Neural progenitor cell (in vitro differentiated cells): ENCODE measurements around the gene LPAR5. TPM values are rescaled to one million over a fixed set of nuclear protein-coding genes. Genes with fewer than 3 reads are reported as not detected.

Experiments
- DNase-seq: peaks from one replicate; pipeline ENCODE4 v3.0.0-alpha.2; 2016; ENCODE audit warnings: low spot score
- H2AFZ ChIP-seq: fragments of 200-600 bp; sonication (generic); replicated peaks from 2 replicates; pipeline ENCODE4 v1.6.1; 2016; ENCODE audit warnings: antibody characterized with exemption
- H3F3A ChIP-seq: fragments of 200-600 bp; sonication (generic); 2 replicates; pipeline ENCODE4 v1.6.1; 2016; ENCODE audit warnings: antibody characterized with exemption, low read depth
- H3K27ac ChIP-seq: fragments of 200-600 bp; sonication (generic); 2 replicates; pipeline ENCODE4 v1.5.1; 2016; ENCODE audit warnings: mild to moderate bottlenecking
- H3K27me3 ChIP-seq: fragments of 200-600 bp; sonication (generic); 2 replicates; pipeline ENCODE4 v1.6.1; 2016; ENCODE audit warnings: mild to moderate bottlenecking, moderate library complexity
- H3K36me3 ChIP-seq: fragments of 200-600 bp; sonication (generic); 2 replicates; pipeline ENCODE4 v1.5.1; 2016
- H3K4me1 ChIP-seq: fragments of 200-600 bp; sonication (generic); 2 replicates; pipeline ENCODE4 v1.6.1; 2016; ENCODE audit warnings: mixed run types
- H3K4me2 ChIP-seq: fragments of 200-600 bp; sonication (generic); 2 replicates; pipeline ENCODE4 v1.6.1; 2016
- H3K4me3 ChIP-seq: fragments of 200-600 bp; sonication (generic); 2 replicates; pipeline ENCODE4 v1.5.1; 2016
- H3K79me2 ChIP-seq: fragments of 200-600 bp; sonication (generic); 2 replicates; pipeline ENCODE4 v1.6.1; 2016; ENCODE audit warnings: low read depth
- H3K9ac ChIP-seq: fragments of 200-600 bp; sonication (generic); 2 replicates; pipeline ENCODE4 v1.6.1; 2016
- H3K9me3 ChIP-seq: fragments of 200-600 bp; sonication (generic); 2 replicates; pipeline ENCODE4 v1.5.1; 2016; ENCODE audit warnings: low read depth
- H4K20me1 ChIP-seq: fragments of 200-600 bp; sonication (generic); 2 replicates; pipeline ENCODE4 v1.6.1; 2016; ENCODE audit warnings: low read depth
- H3K27ac Mint-ChIP-seq: 3 replicates; pipeline ENCODE4 v1.8.0; 2021; ENCODE audit warnings: mixed read lengths
- H3K27me3 Mint-ChIP-seq: 2 replicates; pipeline ENCODE4 v1.8.0; 2022; ENCODE audit warnings: low read depth, mild to moderate bottlenecking, inconsistent platforms, moderate library complexity, mixed read lengths; ENCODE audit not compliant: insufficient read depth
- H3K36me3 Mint-ChIP-seq: 3 replicates; pipeline ENCODE4 v1.8.0; 2021; ENCODE audit warnings: mixed read lengths
- H3K4me1 Mint-ChIP-seq: 3 replicates; pipeline ENCODE4 v1.8.0; 2021; ENCODE audit warnings: mixed read lengths
- H3K4me3 Mint-ChIP-seq: 3 replicates; pipeline ENCODE4 v1.8.0; 2021; ENCODE audit warnings: mild to moderate bottlenecking, moderate library complexity, mixed read lengths
- H3K9me3 Mint-ChIP-seq: 3 replicates; pipeline ENCODE4 v1.8.0; 2020; ENCODE audit warnings: mixed read lengths
- EZH2 ChIP-seq: fragments of 200-600 bp; sonication (generic); IDR thresholded peaks from 2 replicates; pipeline ENCODE4 v1.6.1; 2017; ENCODE audit warnings: antibody characterized with exemption, mild to moderate bottlenecking, moderate library complexity
- EZH2phosphoT487 ChIP-seq: fragments of 200-600 bp; sonication (generic); IDR thresholded peaks from 2 replicates; pipeline ENCODE4 v1.6.1; 2017; ENCODE audit warnings: antibody characterized with exemption
- total RNA-seq: library from RNA; depleted of rRNA; stranded (reverse); fragments of >200 nt; gene quantifications from 2 replicates; pipeline ENCODE4 v1.2.3, GENCODE V29; 2015; ENCODE audit warnings: low replicate concordance
- TF ChIP-seq, protein P1 (sequence below): fragments of 200-600 bp; sonication (generic); IDR thresholded peaks from 2 replicates; pipeline ENCODE4 v1.5.1; 2017; ENCODE audit warnings: antibody characterized with exemption, mild to moderate bottlenecking

Gene LPAR5
- total RNA-seq, 1 donor from 2014 or later = 0.04 TPM

GRCh38 chr12:6647083-6647604 is 11.4 kb upstream of the LPAR5 start, which contains the start of gene ACRBP:
TSS of gene ACRBP (minus strand) at chr12:6647432. CDS start at chr12:6647366, 66 bp downstream.
- no peaks in the 10 kb centered on the region for H3K9me3 ChIP-seq
- H3K36me3 ChIP-seq = no peaks in the 10 kb centered on the region
- H3K27me3 Mint-ChIP-seq = peaks cover 8% of the 10 kb centered on the region
- H3K4me3 Mint-ChIP-seq = peak within 1 kb of the TSS; percentile 79
- peaks cover 5% of the 10 kb centered on the region for H3F3A ChIP-seq
- no peaks in the 10 kb centered on the region for H3K79me2 ChIP-seq
- no peak within 1 kb of the TSS for H3K9ac ChIP-seq
- peaks cover 3% of the 10 kb centered on the region for H3K27me3 ChIP-seq
- no peaks in the 10 kb centered on the region for H3K4me1 ChIP-seq
- H2AFZ ChIP-seq = peak within 1 kb of the TSS; percentile 60
- no peak within 1 kb of the TSS for H3K27ac ChIP-seq
- peak within 1 kb of the TSS; percentile 66 for H3K27ac Mint-ChIP-seq
- no peaks in the 10 kb centered on the region for H4K20me1 ChIP-seq
- no peaks in the 10 kb centered on the region for H3K9me3 Mint-ChIP-seq
- peak within 1 kb of the TSS; percentile 63 for H3K4me3 ChIP-seq
- peak within 1 kb of the TSS; percentile 87 for H3K4me2 ChIP-seq
- peaks cover 5% of the 10 kb centered on the region for H3K4me1 Mint-ChIP-seq
- peaks cover 24% of the 10 kb centered on the region for H3K36me3 Mint-ChIP-seq
- no peak for TF ChIP-seq EZH2phosphoT487
- TF ChIP-seq, protein P1, sequence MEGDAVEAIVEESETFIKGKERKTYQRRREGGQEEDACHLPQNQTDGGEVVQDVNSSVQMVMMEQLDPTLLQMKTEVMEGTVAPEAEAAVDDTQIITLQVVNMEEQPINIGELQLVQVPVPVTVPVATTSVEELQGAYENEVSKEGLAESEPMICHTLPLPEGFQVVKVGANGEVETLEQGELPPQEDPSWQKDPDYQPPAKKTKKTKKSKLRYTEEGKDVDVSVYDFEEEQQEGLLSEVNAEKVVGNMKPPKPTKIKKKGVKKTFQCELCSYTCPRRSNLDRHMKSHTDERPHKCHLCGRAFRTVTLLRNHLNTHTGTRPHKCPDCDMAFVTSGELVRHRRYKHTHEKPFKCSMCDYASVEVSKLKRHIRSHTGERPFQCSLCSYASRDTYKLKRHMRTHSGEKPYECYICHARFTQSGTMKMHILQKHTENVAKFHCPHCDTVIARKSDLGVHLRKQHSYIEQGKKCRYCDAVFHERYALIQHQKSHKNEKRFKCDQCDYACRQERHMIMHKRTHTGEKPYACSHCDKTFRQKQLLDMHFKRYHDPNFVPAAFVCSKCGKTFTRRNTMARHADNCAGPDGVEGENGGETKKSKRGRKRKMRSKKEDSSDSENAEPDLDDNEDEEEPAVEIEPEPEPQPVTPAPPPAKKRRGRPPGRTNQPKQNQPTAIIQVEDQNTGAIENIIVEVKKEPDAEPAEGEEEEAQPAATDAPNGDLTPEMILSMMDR = no peak
- TF ChIP-seq EZH2 = no peak
- DNase-seq = peak; percentile 87

DNA sequence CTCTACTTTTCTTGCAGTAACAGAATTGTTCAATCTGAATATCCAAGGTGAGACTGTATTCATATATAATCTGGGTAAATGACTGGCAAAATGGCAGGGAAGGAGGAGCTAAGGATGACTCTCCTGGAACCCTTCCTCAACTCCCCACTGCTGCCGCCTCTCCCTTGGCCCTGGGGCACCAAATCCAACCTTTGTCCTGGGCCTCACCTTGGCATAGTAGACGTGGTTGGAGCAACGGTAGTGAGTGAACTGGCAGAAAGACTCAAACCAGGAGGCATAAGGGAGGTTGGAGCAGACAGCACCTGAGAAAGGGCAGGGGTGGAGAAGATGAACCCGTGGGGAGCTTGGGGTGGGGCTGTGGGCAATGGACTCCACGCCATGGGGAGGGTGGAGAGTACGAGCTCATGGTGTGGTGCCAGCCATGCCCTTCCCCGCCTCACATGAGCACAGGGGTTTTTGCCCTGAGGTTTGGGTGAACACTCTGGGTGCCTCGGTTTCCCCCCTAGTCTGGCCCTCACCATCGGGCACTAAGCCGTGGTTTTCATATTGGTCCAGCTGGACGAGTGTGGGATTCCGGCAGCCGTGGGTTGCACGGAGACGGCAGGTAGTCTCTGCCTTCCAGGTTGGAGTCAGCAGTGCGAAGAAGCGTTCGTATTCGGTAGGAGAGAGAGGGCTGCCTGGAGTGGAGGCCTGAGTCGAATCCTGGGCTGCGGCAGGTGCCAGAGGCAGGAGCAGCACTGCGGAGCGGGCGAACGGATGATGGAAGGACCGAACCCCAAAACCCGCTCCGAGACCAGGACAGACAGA is 10.7 kb upstream of the LPAR5 start:
- Histone ChIP-seq H3K9me3 (no peaks in the 10 kb centered on the region), H3K9ac (no peak overlapping the region), H4K20me1 (no peaks in the 10 kb centered on the region), H3K27me3 (peaks cover 6% of the 10 kb centered on the region), H3K27ac (no peak overlapping the region), H3F3A (peaks cover 5% of the 10 kb centered on the region), H3K4me1 (no peaks in the 10 kb centered on the region), H2AFZ (peak overlapping the region; percentile 60), H3K79me2 (no peaks in the 10 kb centered on the region), H3K4me2 (peak overlapping the region; percentile 87), H3K4me3 (peak overlapping the region; percentile 63), H3K36me3 (no peaks in the 10 kb centered on the region)
- Mint-ChIP-seq H3K4me1 (peaks cover 5% of the 10 kb centered on the region), H3K36me3 (peaks cover 21% of the 10 kb centered on the region), H3K27me3 (peaks cover 8% of the 10 kb centered on the region), H3K4me3 (peak overlapping the region; percentile 79), H3K27ac (no peak overlapping the region), H3K9me3 (no peaks in the 10 kb centered on the region)
- TF ChIP-seq EZH2 (no peak), EZH2phosphoT487 (no peak)
- TF ChIP-seq, protein P1 = no peak
- DNase-seq = no peak

DNA sequence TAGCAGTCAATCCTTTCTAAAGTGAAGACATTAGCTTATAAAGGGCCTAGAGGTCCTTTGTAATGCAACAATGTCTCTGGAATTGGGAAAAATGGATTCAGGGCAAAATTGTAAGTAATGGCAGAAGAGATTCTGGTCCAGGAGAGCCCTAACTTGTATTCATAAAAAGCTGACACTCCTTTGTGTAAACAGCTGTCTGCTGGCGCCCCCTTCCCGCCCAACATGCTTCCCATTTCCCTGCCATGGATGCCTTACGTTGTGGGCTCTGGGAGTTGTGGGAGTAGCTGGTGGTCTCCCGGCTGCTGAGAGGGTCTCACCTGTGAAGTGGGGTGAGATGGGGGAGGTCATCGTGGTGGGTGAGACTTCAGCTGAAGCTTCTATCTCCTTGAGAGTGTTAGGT is 9.1 kb upstream of the LPAR5 start:
- Histone ChIP-seq H3K9me3 (no peaks in the 10 kb centered on the region), H3K4me2 (no peak overlapping the region), H2AFZ (peak overlapping the region; percentile 65), H3K4me1 (no peaks in the 10 kb centered on the region), H4K20me1 (no peaks in the 10 kb centered on the region), H3K79me2 (no peaks in the 10 kb centered on the region), H3K9ac (no peak overlapping the region), H3K4me3 (no peak overlapping the region), H3K27ac (no peak overlapping the region), H3K36me3 (no peaks in the 10 kb centered on the region), H3F3A (peaks cover 5% of the 10 kb centered on the region), H3K27me3 (peaks cover 9% of the 10 kb centered on the region)
- H3K9me3 Mint-ChIP-seq = no peaks in the 10 kb centered on the region
- H3K27me3 Mint-ChIP-seq = peaks cover 11% of the 10 kb centered on the region
- peaks cover 14% of the 10 kb centered on the region for H3K36me3 Mint-ChIP-seq
- DNase-seq = peak; percentile 57
- TF ChIP-seq EZH2 = no peak
- TF ChIP-seq, protein P1 = peak; percentile 51
- TF ChIP-seq EZH2phosphoT487 = no peak
- peaks cover 5% of the 10 kb centered on the region for H3K4me1 Mint-ChIP-seq
- no peak overlapping the region for H3K27ac Mint-ChIP-seq
- H3K4me3 Mint-ChIP-seq = no peak overlapping the region
